ENCODE data around the gene ENDOG.

GRCh38 chr9:128818099-128818838 lies at the start of gene ENDOG:
- TF ChIP-seq EZH2 (IDR thresholded peaks at IDR 0.05; ENCODE audit: borderline replicate concordance, insufficient read depth, low read length, poor library complexity, severe bottlenecking) (no peak), CTCF (IDR thresholded peaks at IDR 0.05; ENCODE audit: poor library complexity, severe bottlenecking) (peak; percentile 95), MXI1 (conservative IDR thresholded peaks at IDR 0.05; ENCODE audit: poor library complexity, severe bottlenecking) (peak; percentile 83), EP300 (conservative IDR thresholded peaks at IDR 0.05; ENCODE audit: poor library complexity, severe bottlenecking) (peak; percentile 26)
